Coronary artery (tissue), 2 donors: ENCODE data around the gene XPNPEP2.

Experiments
- DNase-seq: peaks from one replicate; pipeline ENCODE4 v3.0.0-alpha.2; 2017; ENCODE audit warnings: low spot score
- H3K27ac ChIP-seq, 2 donors: fragments of 200-600 bp; sonication (generic); one replicate each; pipeline ENCODE4 v1.5.1; 2016 to 2019
- H3K4me3 ChIP-seq: fragments of 200-600 bp; sonication (generic); 2 replicates; pipeline ENCODE4 v1.5.1; 2016; ENCODE audit warnings: mild to moderate bottlenecking, moderate library complexity
- TF ChIP-seq, protein P1 (sequence below): fragments of 200-600 bp; sonication (generic); IDR thresholded peaks from one replicate; pipeline ENCODE4 v1.5.1; 2019; ENCODE audit warnings: antibody characterized with exemption

The XPNPEP2 gene

DNA sequence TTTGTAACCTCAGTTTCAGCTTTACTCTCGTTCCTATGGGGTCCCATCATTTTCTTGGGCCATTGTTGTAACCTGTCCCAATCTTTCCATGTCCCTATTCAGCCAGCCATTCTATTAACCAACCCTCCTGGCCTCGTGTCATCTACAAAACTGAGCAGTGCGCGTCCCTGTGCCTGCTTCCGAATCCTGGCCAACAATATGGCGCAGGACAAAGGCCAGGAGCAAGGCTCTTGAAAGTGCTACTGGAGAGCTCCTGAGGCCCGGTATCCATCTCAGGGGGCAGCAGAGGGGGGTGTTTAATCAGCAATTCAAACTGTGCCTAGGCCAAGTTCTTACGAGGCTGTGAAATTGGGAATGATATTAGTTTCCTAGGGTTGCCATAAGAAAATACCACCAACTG is 42.8 kb upstream of the XPNPEP2 start:
- peak; percentile 26 for DNase-seq
- Histone ChIP-seq H3K4me3 (no peak overlapping the region), H3K27ac (no peak overlapping the region)
- TF ChIP-seq, protein P1, sequence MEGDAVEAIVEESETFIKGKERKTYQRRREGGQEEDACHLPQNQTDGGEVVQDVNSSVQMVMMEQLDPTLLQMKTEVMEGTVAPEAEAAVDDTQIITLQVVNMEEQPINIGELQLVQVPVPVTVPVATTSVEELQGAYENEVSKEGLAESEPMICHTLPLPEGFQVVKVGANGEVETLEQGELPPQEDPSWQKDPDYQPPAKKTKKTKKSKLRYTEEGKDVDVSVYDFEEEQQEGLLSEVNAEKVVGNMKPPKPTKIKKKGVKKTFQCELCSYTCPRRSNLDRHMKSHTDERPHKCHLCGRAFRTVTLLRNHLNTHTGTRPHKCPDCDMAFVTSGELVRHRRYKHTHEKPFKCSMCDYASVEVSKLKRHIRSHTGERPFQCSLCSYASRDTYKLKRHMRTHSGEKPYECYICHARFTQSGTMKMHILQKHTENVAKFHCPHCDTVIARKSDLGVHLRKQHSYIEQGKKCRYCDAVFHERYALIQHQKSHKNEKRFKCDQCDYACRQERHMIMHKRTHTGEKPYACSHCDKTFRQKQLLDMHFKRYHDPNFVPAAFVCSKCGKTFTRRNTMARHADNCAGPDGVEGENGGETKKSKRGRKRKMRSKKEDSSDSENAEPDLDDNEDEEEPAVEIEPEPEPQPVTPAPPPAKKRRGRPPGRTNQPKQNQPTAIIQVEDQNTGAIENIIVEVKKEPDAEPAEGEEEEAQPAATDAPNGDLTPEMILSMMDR, result no peak

DNA sequence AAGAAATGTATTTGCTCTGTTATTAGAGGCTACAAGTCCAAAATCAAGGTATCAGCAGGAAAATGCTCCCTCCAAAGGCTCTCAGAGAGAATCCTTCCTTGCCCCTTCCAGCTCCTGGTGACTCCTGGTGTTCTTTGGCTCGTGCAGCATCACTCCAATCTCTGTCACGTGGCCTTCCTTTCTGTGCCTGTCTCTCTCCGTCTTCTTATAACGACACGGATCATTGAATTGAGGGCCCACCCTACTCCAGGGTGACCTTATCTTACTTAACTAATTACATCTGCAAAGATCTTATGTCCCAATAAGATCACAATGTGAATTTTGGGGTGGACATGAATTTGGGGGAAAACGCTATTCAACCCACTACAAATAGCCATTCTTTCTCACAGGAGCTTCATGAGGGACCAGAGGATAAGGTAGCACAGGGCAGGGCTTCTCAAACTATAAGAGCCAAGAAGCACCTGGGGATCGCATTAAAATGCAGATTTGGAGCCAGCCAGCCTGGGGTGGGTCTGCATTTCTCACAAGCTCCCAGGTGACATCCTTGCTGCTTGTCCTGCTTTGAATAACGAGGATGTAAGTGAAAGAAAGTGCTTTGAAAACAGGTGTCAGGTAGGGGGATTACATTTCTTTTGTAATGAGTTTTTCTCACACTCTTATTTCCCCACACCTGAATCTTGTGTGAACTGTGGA is 42.2 kb upstream of the XPNPEP2 start:
- TF ChIP-seq, protein P1, result no peak
- H3K27ac ChIP-seq, result no peak overlapping the region
- DNase-seq, result no peak
- no peak overlapping the region for H3K4me3 ChIP-seq

DNA sequence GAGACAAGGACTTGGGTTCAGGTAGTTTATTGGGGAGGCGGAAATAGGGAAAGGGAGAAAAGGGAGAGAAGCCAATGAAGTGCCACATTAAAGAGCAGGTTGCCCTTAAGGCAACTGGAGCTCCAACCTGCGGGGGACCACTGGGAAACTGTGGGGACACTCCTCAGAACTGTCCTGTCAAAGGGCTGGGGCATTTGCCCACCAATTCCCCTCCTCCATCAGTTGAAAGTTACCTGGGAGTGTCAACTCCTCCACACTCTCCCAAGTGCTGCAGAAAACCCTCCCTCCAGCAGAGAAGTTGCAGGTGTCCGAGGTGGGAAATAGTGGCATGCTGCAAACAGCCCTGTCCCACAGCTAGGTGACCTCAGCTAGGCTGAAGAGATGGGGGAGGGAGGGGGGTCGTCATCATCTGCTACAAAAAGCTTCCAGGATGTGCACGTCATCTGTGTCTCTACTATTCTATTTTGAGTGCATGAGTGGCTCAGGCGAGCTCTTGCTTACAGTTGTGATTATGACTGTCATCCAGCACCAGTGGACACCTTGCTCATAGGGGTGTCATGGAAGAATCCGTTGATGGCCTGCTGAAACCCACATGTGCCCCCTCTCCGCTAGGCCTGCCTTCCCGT is 41.5 kb upstream of the XPNPEP2 start:
- Histone ChIP-seq H3K27ac (no peak overlapping the region), H3K4me3 (no peak overlapping the region)
- DNase-seq, result peak; percentile 55
- TF ChIP-seq, protein P1, result no peak

DNA sequence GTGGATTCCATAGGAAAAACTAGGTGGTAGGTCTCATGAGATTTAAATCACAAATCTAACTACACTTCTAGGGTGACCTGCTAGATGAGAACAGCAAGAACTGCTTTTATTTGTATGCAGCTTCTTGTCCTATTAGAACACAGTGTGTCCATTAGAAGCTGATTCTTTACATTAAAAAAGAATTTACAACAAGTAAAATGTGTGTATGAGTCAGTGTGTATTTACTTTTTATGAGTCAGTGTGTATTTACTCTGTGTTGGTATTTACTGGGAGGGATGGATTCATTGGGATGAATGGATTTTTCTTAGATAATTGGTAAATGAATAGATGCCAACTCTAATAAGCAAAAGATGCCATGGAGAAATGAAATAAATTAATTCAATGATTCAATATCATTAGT is 40.6 kb upstream of the XPNPEP2 start:
- H3K4me3 ChIP-seq, result no peak overlapping the region
- DNase-seq, result no peak
- no peak overlapping the region for H3K27ac ChIP-seq
- TF ChIP-seq, protein P1, result no peak

DNA sequence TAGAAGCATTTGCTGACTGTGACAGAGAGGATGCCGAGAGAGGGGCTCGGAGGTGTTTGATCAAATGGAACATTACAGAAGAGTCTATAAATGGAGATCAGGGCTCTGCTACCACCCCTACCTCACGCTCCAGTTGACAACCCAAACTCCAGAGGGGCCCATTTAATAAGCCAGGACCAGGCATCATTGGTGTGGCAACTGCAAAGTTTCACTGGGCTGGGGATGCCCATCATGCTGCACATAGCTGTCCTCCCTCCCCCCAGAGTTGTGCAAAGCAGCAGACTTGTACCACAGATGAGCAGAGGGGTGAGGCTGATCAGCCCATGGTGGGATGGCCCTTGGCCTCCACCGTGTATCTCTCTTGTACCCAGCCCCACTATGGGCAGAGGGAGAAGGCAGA is 38.2 kb upstream of the XPNPEP2 start:
- peak; percentile 55 for DNase-seq
- peak overlapping the region in 1 of 2 donors; percentile 54 for H3K27ac ChIP-seq
- TF ChIP-seq, protein P1, result no peak
- no peak overlapping the region for H3K4me3 ChIP-seq

DNA sequence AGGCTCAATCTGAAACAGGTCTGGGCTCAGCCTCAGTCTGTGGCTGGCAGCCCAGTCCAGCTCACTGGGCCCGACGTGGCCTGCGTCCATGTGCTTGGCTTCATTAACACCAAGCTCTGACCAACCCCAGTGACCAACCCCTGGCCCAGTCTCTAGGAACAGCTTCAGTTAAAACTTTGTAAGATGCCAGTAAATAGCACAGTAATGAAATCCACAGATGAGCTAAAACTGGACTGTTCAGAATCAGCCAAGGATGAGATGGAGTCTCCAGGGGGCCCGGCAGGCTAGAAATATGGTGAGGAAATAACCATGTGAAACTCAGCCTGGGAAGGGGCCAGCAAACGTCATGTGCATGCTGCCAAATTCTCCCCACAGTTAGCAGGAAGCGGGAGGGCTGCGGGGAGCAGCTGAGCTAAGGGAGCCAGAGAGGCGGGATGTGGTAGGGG is 37.1 kb upstream of the XPNPEP2 start:
- DNase-seq, result peak; percentile 77
- Histone ChIP-seq H3K4me3 (no peak overlapping the region), H3K27ac (peak overlapping the region in 1 of 2 donors; percentile 54)
- TF ChIP-seq, protein P1, result no peak

DNA sequence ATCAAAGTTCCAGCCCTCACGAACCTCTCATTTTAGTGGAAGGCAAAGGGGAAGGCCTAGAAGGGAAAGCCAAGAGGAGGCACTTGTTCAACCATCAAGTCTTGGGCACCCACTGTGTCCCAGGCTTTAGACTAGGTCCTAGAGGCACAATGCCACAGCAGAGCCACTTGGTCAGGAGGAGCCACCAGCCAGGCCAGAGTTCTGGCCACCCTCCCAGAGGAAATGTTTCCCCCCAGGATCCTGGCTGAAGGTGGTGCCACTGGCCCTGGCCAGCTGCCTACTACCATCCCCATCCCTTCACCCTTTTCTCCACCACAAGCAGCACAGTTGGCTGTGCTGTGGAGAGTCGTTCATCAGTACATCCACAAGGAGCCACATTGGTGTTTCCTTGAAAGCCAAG is 34.3 kb upstream of the XPNPEP2 start:
- DNase-seq, result no peak
- Histone ChIP-seq H3K4me3 (no peak overlapping the region), H3K27ac (no peak overlapping the region)
- TF ChIP-seq, protein P1, result no peak
